Amygdala (tissue), 56 donors: ENCODE data around the gene TSPAN9.
A peak's percentile ranks its signal among the peaks of the same experiment; 100 is the strongest.

Experiments
- DNase-seq, 56 donors: peaks; one replicate each; lab custom pipeline; 2025; lab: John Stamatoyannopoulos, UW

Gene TSPAN9

DNA sequence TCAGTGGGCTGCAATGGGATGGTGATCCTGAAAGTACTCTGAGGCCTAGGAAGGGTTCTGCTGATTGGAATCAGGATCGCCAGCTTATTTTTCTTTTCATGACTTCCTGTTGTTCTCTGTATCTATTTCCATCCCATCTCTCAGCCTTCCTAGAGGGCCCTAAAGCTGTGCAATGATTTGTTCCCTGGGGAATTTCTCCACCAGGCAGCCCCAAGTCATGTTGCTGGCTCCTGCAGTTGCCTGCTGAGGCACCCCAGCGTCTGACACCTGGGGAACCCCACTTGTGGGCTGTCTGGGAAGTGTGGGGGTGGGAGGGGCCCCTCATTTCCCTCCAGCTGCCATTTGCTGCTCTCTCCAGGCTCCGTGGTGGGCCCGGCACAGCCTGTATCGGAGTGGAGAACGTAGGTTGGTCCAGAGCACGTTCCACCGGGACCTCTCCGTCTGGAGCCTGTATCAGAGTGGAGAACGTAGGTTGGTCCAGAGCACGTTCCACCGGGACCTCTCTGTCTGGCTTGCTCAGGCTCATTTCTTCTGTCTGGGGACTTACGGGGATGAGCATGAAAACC is 138.3 kb downstream of the TSPAN9 start:
- DNase-seq: no peak

- no peak for DNase-seq
These were observed 138.9 kb downstream of the TSPAN9 start for GRCh38 chr12:3216097-3216496.

- DNase-seq: no peak
These were observed 139.8 kb downstream of the TSPAN9 start for GRCh38 chr12:3216726-3217682.

GRCh38 chr12:3217683-3218079 is 140.5 kb downstream of the TSPAN9 start:
- DNase-seq: no peak

GRCh38 chr12:3218228-3219171 is 141.3 kb downstream of the TSPAN9 start:
- DNase-seq: peak in 15 of 56 donors; percentile 5 to 48 (median 28)

- no peak for DNase-seq
These were observed 142.1 kb downstream of the TSPAN9 start for GRCh38 chr12:3219233-3219632.

GRCh38 chr12:3220382-3221321 is 143.5 kb downstream of the TSPAN9 start:
- DNase-seq: no peak

GRCh38 chr12:3222306-3222705 is 145.1 kb downstream of the TSPAN9 start:
- DNase-seq: no peak

- no peak for DNase-seq
These were observed 145.8 kb downstream of the TSPAN9 start for GRCh38 chr12:3222979-3223378.

DNA sequence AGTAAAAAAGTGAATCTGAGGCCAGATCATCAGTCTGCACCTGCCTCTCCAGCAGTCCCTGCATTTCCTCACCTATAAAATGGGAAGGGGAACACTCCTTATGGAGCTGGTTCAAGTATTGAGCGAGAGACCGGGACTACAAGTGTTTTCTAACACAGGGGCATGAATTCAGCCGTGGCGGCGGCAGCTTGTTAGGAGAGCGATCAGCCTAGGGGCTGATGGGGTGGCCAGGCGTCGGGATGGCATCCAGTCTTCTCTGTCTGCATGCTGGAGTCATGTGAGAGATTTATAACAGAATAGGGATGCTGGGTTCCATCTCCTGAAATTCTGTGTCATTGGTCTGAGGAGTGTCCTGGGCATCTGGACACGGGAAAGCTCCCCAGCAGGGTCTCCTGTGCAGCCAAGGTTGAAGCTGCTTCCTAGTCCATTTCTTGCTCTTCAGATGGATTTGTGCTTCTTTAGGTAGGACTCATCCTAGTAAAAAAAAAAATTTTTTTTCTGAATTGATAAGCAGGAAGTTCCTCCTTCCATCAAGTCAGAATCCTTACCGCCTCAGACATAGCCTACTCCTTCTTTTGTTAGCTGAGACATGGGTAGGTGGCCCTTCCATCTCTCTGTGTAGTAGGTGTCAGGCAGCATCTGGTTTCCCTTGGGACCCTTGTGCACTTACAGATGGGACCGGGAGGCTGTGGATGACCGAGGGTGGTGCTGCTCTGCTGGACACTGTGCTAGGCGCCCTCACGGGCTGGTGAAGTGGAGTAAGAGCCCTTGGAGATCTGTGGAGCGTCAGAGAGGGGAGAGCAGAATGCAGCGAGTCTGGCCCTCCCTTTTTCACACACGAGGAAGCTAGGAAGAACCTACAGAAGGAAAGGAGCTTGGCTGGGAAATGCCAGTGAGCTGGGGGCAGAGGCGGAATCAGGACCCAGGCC is 146.7 kb downstream of the TSPAN9 start:
- DNase-seq: no peak

- DNase-seq: no peak
These were observed 147.3 kb downstream of the TSPAN9 start for GRCh38 chr12:3224530-3224903.

- DNase-seq: no peak
These were observed 148.1 kb downstream of the TSPAN9 start for GRCh38 chr12:3225154-3225795.

- no peak for DNase-seq
These were observed 148.6 kb downstream of the TSPAN9 start for GRCh38 chr12:3225796-3226180.

DNA sequence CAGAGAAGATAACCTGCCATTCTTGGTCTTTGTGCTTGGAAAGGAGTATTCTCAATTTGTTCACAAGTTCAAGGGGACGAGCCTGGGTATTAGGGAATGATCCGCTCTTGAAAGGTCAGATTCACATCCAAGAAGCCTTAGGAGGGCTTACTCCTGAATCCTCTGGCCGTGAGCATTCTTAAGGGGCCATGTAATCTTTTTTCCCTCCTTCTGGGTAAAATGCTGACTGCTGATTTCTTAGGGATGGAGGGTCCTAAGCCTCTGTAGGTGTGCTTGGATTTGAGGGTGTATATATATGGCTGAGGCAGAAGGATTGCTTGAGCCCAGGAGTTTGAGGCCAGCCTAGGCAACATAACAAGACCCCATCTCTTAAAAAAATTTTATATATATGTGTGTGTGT is 149.1 kb downstream of the TSPAN9 start:
- no peak for DNase-seq

DNA sequence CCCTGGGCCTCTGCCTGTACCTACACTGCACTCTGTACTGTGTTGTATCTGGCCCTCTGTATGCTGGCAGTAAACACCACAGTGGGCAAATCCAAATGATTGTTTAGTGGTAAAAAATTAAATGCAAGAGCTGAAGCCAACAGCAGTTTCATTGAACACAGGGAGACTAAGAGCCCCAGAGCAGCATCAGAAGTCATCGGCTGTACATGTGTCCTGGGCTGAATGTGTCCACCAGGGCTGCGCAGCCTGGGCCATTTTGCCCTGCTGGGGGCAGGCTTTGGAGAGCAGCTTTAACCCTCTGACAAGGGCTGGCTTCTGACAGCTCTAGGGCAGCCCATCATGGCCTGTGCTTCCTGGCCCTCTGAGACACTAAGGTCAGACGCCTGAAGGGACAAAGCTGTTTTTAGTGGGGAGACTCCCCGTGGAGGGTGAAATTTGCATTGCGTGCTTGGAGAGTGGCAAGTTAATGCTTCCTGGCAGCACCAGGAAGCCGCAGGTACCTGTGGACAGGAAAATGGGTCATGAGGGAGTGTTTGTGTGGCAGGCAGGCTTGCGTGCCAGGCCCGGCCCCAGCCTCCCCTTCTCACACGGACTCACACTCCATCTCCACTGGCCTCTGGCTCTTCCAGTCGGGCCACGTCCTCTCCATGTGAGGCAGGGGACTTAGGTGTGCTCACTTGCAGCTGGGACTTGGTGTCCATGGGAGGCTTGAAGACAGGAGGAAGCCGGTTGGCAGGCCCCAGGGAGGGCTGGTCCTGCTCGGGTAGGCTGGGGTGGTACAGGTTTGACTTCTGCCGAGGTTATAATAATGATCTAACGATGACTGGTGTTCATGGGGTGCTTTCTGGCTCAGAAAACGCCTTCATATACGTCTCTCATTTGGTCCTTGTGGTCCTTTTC is 150.1 kb downstream of the TSPAN9 start:
- DNase-seq: no peak

DNA sequence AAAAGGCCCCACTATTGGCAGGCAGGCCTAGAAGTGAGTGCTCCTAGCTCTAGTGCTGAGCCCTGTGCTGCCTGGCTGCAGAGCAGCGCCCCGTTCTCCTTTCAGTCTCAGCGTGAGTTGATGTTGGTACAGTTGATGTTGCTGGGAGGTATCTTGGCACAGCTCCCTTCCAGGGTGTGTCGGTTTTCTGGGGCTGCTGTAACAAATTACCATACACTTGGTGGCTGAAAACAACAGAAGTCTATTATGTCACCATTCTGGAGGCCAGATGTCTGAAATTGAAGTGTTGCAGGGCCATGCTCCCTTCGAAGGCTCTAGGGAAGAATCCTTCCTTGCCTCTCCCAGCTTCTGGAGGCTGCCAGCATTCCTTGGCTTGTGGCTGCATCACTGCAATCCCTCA is 151.4 kb downstream of the TSPAN9 start:
- no peak for DNase-seq

DNA sequence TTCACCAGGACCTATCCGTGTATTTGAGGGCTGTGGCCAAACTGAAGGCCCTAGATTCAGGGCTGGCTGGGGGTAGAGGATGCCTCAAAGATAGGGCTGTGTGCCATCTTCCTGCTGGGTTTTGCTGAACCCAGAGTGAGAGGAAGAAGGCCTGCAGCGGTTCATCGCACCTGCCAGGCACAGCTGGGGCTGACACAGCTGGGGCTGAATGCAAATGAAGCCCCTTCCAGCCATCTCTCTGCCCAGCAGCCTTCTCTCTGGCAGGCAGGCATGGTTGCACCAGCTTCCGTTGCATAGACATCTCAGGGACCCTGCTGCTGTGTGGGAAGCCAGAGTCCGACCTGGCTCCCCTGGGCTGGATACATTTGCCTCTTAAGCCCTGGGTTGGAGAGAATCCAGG is 152.4 kb downstream of the TSPAN9 start:
- DNase-seq: no peak
